Effector memory CD8-positive, alpha-beta T cell (primary cell): Measurements from ENCODE around the gene SUB1.
"Not testable (repeated sequence)": the region's sequence is repeated elsewhere in the genome, so short reads cannot be mapped to it uniquely, and the experiment has no call there.

Experiments
- ATAC-seq: fragments of 150-1000 bp; cut with Tn5 transposase; replicated peaks from 2 replicates; pipeline ENCODE4 v1.10.0; 2021; ENCODE audit warnings: mild to moderate bottlenecking, moderate library complexity
- DNase-seq, 3 experiments: peaks; one replicate each; pipeline ENCODE4 v3.0.0; 2021
- H3K27ac Mint-ChIP-seq, 2 donors: one replicate each; pipeline ENCODE4 v1.8.0; 2022; ENCODE audit warnings: mild to moderate bottlenecking in 2 of 2, mixed read lengths in 2 of 2, moderate library complexity in 2 of 2
- H3K27me3 Mint-ChIP-seq, 2 donors: one replicate each; pipeline ENCODE4 v1.8.0; 2022; ENCODE audit warnings: mixed read lengths in 2 of 2
- H3K36me3 Mint-ChIP-seq: one replicate; pipeline ENCODE4 v1.8.0; 2022; ENCODE audit warnings: mild to moderate bottlenecking, moderate library complexity, mixed read lengths; ENCODE audit not compliant: insufficient read depth
- H3K4me1 Mint-ChIP-seq, 2 donors: one replicate each; pipeline ENCODE4 v1.8.0; 2022; ENCODE audit warnings: low read depth in 2 of 2, mixed read lengths in 2 of 2
- H3K4me3 Mint-ChIP-seq, 2 donors: one replicate each; pipeline ENCODE4 v1.8.0; 2022; ENCODE audit warnings: mild to moderate bottlenecking in 2 of 2, mixed read lengths in 2 of 2, moderate library complexity in 2 of 2
- H3K9me3 Mint-ChIP-seq, 2 donors: one replicate each; pipeline ENCODE4 v1.8.0; 2022; ENCODE audit warnings: mixed read lengths in 2 of 2

The SUB1 gene

GRCh38 chr5:32552936-32553335, 32.4 kb upstream of the SUB1 start:
- no peaks in the 10 kb centered on the region for H3K9me3 Mint-ChIP-seq
- peak overlapping the region in 1 of 2 donors; percentile 39 for H3K27ac Mint-ChIP-seq
- H3K27me3 Mint-ChIP-seq, result no peaks in the 10 kb centered on the region
- peaks cover 1 to 5% of the 10 kb centered on the region in 2 donors for H3K4me1 Mint-ChIP-seq
- H3K36me3 Mint-ChIP-seq, result no peaks in the 10 kb centered on the region
- DNase-seq (no peak), ATAC-seq (no peak)
- no peak overlapping the region for H3K4me3 Mint-ChIP-seq

GRCh38 chr5:32554181-32554780, 31.1 kb upstream of the SUB1 start:
- not testable (repeated sequence) for H3K4me1 Mint-ChIP-seq, ATAC-seq, H3K4me3 Mint-ChIP-seq, H3K27me3 Mint-ChIP-seq, H3K9me3 Mint-ChIP-seq, H3K36me3 Mint-ChIP-seq, DNase-seq
- peak overlapping the region in 1 of 2 donors; percentile 39 for H3K27ac Mint-ChIP-seq

GRCh38 chr5:32556543-32556942, 28.8 kb upstream of the SUB1 start:
- H3K27me3 Mint-ChIP-seq, ATAC-seq, H3K27ac Mint-ChIP-seq, H3K4me1 Mint-ChIP-seq, H3K9me3 Mint-ChIP-seq, H3K4me3 Mint-ChIP-seq, H3K36me3 Mint-ChIP-seq, DNase-seq: not testable (repeated sequence)

GRCh38 chr5:32559411-32559810, 25.9 kb upstream of the SUB1 start:
- peaks cover 0 to 3% of the 10 kb centered on the region in 2 donors for H3K4me1 Mint-ChIP-seq
- H3K36me3 Mint-ChIP-seq, result no peaks in the 10 kb centered on the region
- no peaks in the 10 kb centered on the region for H3K27me3 Mint-ChIP-seq
- H3K4me3 Mint-ChIP-seq, result no peak overlapping the region
- peak overlapping the region in 1 of 2 donors; percentile 7 for H3K27ac Mint-ChIP-seq
- DNase-seq (no peak), ATAC-seq (no peak)
- no peaks in the 10 kb centered on the region for H3K9me3 Mint-ChIP-seq

- Mint-ChIP-seq H3K4me3 (no peak overlapping the region), H3K9me3 (no peaks in the 10 kb centered on the region), H3K27me3 (no peaks in the 10 kb centered on the region), H3K4me1 (peaks cover 0 to 3% of the 10 kb centered on the region in 2 donors), H3K27ac (no peak overlapping the region), H3K36me3 (no peaks in the 10 kb centered on the region)
- DNase-seq, result no peak
- ATAC-seq, result no peak
Measured at GRCh38 chr5:32559921-32560320, 25.4 kb upstream of the SUB1 start.

GRCh38 chr5:32562056-32562455, 23.3 kb upstream of the SUB1 start:
- peaks cover 0 to 3% of the 10 kb centered on the region in 2 donors for H3K4me1 Mint-ChIP-seq
- H3K36me3 Mint-ChIP-seq, result no peaks in the 10 kb centered on the region
- no peaks in the 10 kb centered on the region for H3K9me3 Mint-ChIP-seq
- H3K27me3 Mint-ChIP-seq, result no peaks in the 10 kb centered on the region
- no peak for DNase-seq
- H3K27ac Mint-ChIP-seq, result no peak overlapping the region
- ATAC-seq, result no peak
- no peak overlapping the region for H3K4me3 Mint-ChIP-seq

GRCh38 chr5:32562843-32563242, 22.5 kb upstream of the SUB1 start:
- Mint-ChIP-seq H3K36me3 (no peaks in the 10 kb centered on the region), H3K27me3 (no peaks in the 10 kb centered on the region), H3K27ac (no peak overlapping the region), H3K9me3 (no peaks in the 10 kb centered on the region), H3K4me3 (no peak overlapping the region), H3K4me1 (peaks cover 0 to 3% of the 10 kb centered on the region in 2 donors)
- no peak for ATAC-seq
- no peak for DNase-seq

- Mint-ChIP-seq H3K27me3 (no peaks in the 10 kb centered on the region), H3K36me3 (no peaks in the 10 kb centered on the region), H3K4me3 (no peak overlapping the region), H3K4me1 (peaks cover 0 to 3% of the 10 kb centered on the region in 2 donors), H3K9me3 (no peaks in the 10 kb centered on the region), H3K27ac (peak overlapping the region in 1 of 2 donors; percentile 17)
- DNase-seq (no peak), ATAC-seq (no peak)
Measured at GRCh38 chr5:32563614-32564013, 21.7 kb upstream of the SUB1 start.

GRCh38 chr5:32565145-32565544, 20.2 kb upstream of the SUB1 start:
- H3K4me3 Mint-ChIP-seq, result no peak overlapping the region
- H3K27me3 Mint-ChIP-seq, result no peaks in the 10 kb centered on the region
- peaks cover 0 to 3% of the 10 kb centered on the region in 2 donors for H3K4me1 Mint-ChIP-seq
- ATAC-seq (no peak), DNase-seq (no peak)
- H3K9me3 Mint-ChIP-seq, result no peaks in the 10 kb centered on the region
- peak overlapping the region in 1 of 2 donors; percentile 64 for H3K27ac Mint-ChIP-seq
- H3K36me3 Mint-ChIP-seq, result no peaks in the 10 kb centered on the region

GRCh38 chr5:32566319-32567111, 18.8 kb upstream of the SUB1 start:
- no peak overlapping the region for H3K4me3 Mint-ChIP-seq
- no peaks in the 10 kb centered on the region for H3K36me3 Mint-ChIP-seq
- ATAC-seq, result no peak
- H3K27me3 Mint-ChIP-seq, result no peaks in the 10 kb centered on the region
- H3K27ac Mint-ChIP-seq, result no peak overlapping the region
- DNase-seq, result no peak
- H3K9me3 Mint-ChIP-seq, result no peaks in the 10 kb centered on the region
- H3K4me1 Mint-ChIP-seq, result peaks cover 0 to 3% of the 10 kb centered on the region in 2 donors

GRCh38 chr5:32571128-32571527, 14.2 kb upstream of the SUB1 start:
- ATAC-seq (peak; percentile 50), DNase-seq (no peak)
- no peaks in the 10 kb centered on the region for H3K36me3 Mint-ChIP-seq
- H3K27ac Mint-ChIP-seq, result no peak overlapping the region
- no peaks in the 10 kb centered on the region for H3K27me3 Mint-ChIP-seq
- no peaks in the 10 kb centered on the region for H3K4me1 Mint-ChIP-seq
- H3K4me3 Mint-ChIP-seq, result no peak overlapping the region
- no peaks in the 10 kb centered on the region for H3K9me3 Mint-ChIP-seq

- no peaks in the 10 kb centered on the region for H3K27me3 Mint-ChIP-seq
- H3K36me3 Mint-ChIP-seq, result no peaks in the 10 kb centered on the region
- no peak overlapping the region for H3K27ac Mint-ChIP-seq
- ATAC-seq (no peak), DNase-seq (no peak)
- no peaks in the 10 kb centered on the region for H3K9me3 Mint-ChIP-seq
- no peak overlapping the region for H3K4me3 Mint-ChIP-seq
- H3K4me1 Mint-ChIP-seq, result no peaks in the 10 kb centered on the region
Measured at GRCh38 chr5:32572778-32573480, 12.4 kb upstream of the SUB1 start.

GRCh38 chr5:32573481-32573854, 11.9 kb upstream of the SUB1 start:
- not testable (repeated sequence) for H3K27me3 Mint-ChIP-seq, H3K9me3 Mint-ChIP-seq, DNase-seq, ATAC-seq, H3K4me1 Mint-ChIP-seq, H3K27ac Mint-ChIP-seq, H3K4me3 Mint-ChIP-seq, H3K36me3 Mint-ChIP-seq
